Kidney (tissue), 14 donors: ENCODE results near the gene HIGD1C. TPM values are rescaled to one million over a fixed set of nuclear protein-coding genes. Genes with fewer than 3 reads are reported as not detected.

Experiments
- DNase-seq, 5 donors: peaks; one replicate each; pipeline ENCODE4 v3.0.0-alpha.2; 2013 to 2020
- FAIRE-seq: peaks from 2 replicates; lab custom pipeline; 2012; peaks lifted over from hg19 to GRCh38; lab: Jason Lieb, UNC
- H3K27ac ChIP-seq, 2 donors: one replicate each; pipeline ENCODE4 v1.7.0; 2013; ENCODE audit warnings: low read depth in 2 of 2, low read length in 2 of 2, inconsistent platforms in 1 of 2
- H3K27me3 ChIP-seq: one replicate; pipeline ENCODE4 v1.7.1; 2013; ENCODE audit warnings: low read length, inconsistent platforms; ENCODE audit not compliant: control insufficient read depth, insufficient read depth
- H3K36me3 ChIP-seq, 3 donors: one replicate each; pipeline versions ENCODE4 v1.7.0 to v1.7.1; 2013; ENCODE audit warnings: low read length in 3 of 3, control low read depth in 1 of 3, inconsistent platforms in 1 of 3; ENCODE audit not compliant: insufficient read depth in 3 of 3, control insufficient read depth in 2 of 3
- H3K4me1 ChIP-seq, 3 donors: one replicate each; pipeline versions ENCODE4 v1.7.0 to v1.7.1; 2013; ENCODE audit warnings: low read length in 3 of 3, inconsistent platforms in 1 of 3, low read depth in 1 of 3; ENCODE audit not compliant: control insufficient read depth in 2 of 3, insufficient read depth in 2 of 3
- H3K4me3 ChIP-seq, 3 donors: one replicate each; pipeline versions ENCODE4 v1.7.0 to v1.8.1; 2013; ENCODE audit warnings: low read length in 3 of 3, control low read depth in 1 of 3, inconsistent platforms in 1 of 3
- H3K9ac ChIP-seq, 3 donors: one replicate each; pipeline versions ENCODE4 v1.7.0 to v1.7.1; 2013; ENCODE audit warnings: low read length in 3 of 3, control low read depth in 1 of 3, inconsistent platforms in 1 of 3
- H3K9me3 ChIP-seq, 3 donors: one replicate each; pipeline versions ENCODE4 v1.7.0 to v1.7.1; 2013; ENCODE audit warnings: low read length in 3 of 3, control low read depth in 1 of 3, inconsistent platforms in 1 of 3; ENCODE audit not compliant: control insufficient read depth in 2 of 3, insufficient read depth in 1 of 3
- intact Hi-C: fragments of 100-400 bp; cut with DNase I; formaldehyde crosslinking; loops from one replicate; pipeline ENCODE4 v1.11.1; 2022
- polyA plus RNA-seq: library from polyadenylated mRNA; stranded (reverse); fragments of 350-450 nt; fragmentation: Illumina TruSeq; extraction: RNeasy Lipid Tissue Mini Kit (QIAGEN cat#74804); gene quantifications from one replicate; pipeline ENCODE4 v1.2.3, GENCODE V29; 2014; ENCODE audit warnings: low read depth, low replicate concordance; ENCODE audit not compliant: insufficient read depth
- total RNA-seq: library from RNA; stranded (reverse); fragmentation: NEBNext Ultra II Directional; extraction: Animal tissue kit (Norgen Biotek cat#: 25700); gene quantifications from one replicate; pipeline ENCODE4 v1.2.1, GENCODE V29; 2021
- TF ChIP-seq, protein P1 (sequence below): IDR thresholded peaks from 3 replicates; pipeline ENCODE4 v1.5.1; 2012; ENCODE audit warnings: mild to moderate bottlenecking, moderate library complexity, borderline replicate concordance; ENCODE audit not compliant: insufficient read depth; ENCODE audit errors: extremely low read depth
- donor health status: control.
- donor health status: control.
- donor health status: control.
- donor health status: control.
- donor health status: control.
- donor health status: DM: yes; HTN: yes; CAD: no.
- donor health status: Normal renal cell carcinoma (clear cell type).

Gene HIGD1C
- total and polyA plus RNA-seq, 2 donors from 2014 or later, result not detected

- H3K36me3 ChIP-seq, result no peaks in the 10 kb centered on the region
- TF ChIP-seq, protein P1, sequence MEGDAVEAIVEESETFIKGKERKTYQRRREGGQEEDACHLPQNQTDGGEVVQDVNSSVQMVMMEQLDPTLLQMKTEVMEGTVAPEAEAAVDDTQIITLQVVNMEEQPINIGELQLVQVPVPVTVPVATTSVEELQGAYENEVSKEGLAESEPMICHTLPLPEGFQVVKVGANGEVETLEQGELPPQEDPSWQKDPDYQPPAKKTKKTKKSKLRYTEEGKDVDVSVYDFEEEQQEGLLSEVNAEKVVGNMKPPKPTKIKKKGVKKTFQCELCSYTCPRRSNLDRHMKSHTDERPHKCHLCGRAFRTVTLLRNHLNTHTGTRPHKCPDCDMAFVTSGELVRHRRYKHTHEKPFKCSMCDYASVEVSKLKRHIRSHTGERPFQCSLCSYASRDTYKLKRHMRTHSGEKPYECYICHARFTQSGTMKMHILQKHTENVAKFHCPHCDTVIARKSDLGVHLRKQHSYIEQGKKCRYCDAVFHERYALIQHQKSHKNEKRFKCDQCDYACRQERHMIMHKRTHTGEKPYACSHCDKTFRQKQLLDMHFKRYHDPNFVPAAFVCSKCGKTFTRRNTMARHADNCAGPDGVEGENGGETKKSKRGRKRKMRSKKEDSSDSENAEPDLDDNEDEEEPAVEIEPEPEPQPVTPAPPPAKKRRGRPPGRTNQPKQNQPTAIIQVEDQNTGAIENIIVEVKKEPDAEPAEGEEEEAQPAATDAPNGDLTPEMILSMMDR, result no peak
- H3K4me1 ChIP-seq, result no peaks in the 10 kb centered on the region
- H3K9ac ChIP-seq, result no peak overlapping the region
- H3K4me3 ChIP-seq, result no peak overlapping the region
- intact Hi-C loops, result no loop called here
- no peak overlapping the region for H3K27ac ChIP-seq
- no peak for FAIRE-seq
- DNase-seq, result no peak
- no peaks in the 10 kb centered on the region for H3K27me3 ChIP-seq
- peaks cover 0 to 20% (median 7%) of the 10 kb centered on the region in 3 donors for H3K9me3 ChIP-seq
Measured at GRCh38 chr12:50914872-50915484, 37.4 kb upstream of the HIGD1C start.

- Histone ChIP-seq H3K9ac (no peak overlapping the region), H3K36me3 (no peaks in the 10 kb centered on the region), H3K27me3 (no peaks in the 10 kb centered on the region), H3K4me1 (no peaks in the 10 kb centered on the region), H3K9me3 (peaks cover 0 to 20% (median 7%) of the 10 kb centered on the region in 3 donors), H3K27ac (no peak overlapping the region), H3K4me3 (no peak overlapping the region)
- no peak for DNase-seq
- TF ChIP-seq, protein P1, result no peak
- intact Hi-C loops, result no loop called here
- FAIRE-seq, result no peak
Measured at GRCh38 chr12:50916292-50916691, 36.1 kb upstream of the HIGD1C start.

GRCh38 chr12:50918584-50919316 lies 33.6 kb upstream of the HIGD1C start:
- DNase-seq (no peak), FAIRE-seq (no peak)
- Histone ChIP-seq H3K27me3 (no peaks in the 10 kb centered on the region), H3K9me3 (peaks cover 0 to 17% (median 2%) of the 10 kb centered on the region in 3 donors), H3K4me3 (no peak overlapping the region), H3K27ac (no peak overlapping the region), H3K4me1 (peaks cover 0 to 12% (median 3%) of the 10 kb centered on the region in 3 donors), H3K36me3 (no peaks in the 10 kb centered on the region), H3K9ac (no peak overlapping the region)
- TF ChIP-seq, protein P1, result no peak
- intact Hi-C loops, result no loop called here
